Measurements from ENCODE around the gene CYP2F1.

- TF ChIP-seq POLR2A (IDR thresholded peaks at IDR 0.05; ENCODE audit: extremely low read depth, insufficient read length) (no peak), CTCF (IDR thresholded peaks at IDR 0.05; ENCODE audit: low read depth, low read length) (no peak)
Observed at GRCh38 chr19:41112728-41113290, 1.4 kb upstream of the CYP2F1 start.

Data from NB4 (cell line).